ENCODE measurements around the gene ANXA8L1. TPM values are rescaled to one million over a fixed set of nuclear protein-coding genes. Genes with fewer than 3 reads are reported as not detected.
"Not testable (repeated sequence)": the region's sequence is repeated elsewhere in the genome, so short reads cannot be mapped to it uniquely, and the experiment has no call there.

ANXA8L1 gene
- polyA plus RNA-seq, 1 of the 3 experiments (the other 2 are of a cell fraction) = 0.16 TPM

GRCh38 chr10:46368956-46369355 lies 6.6 kb upstream of the ANXA8L1 start:
- H3K9me3 ChIP-seq; H3K27ac ChIP-seq (ENCODE audit: low read depth in 2 of 2, low read length in 1 of 2); CTCF ChIA-PET: not testable (repeated sequence)

GRCh38 chr10:46374410-46374809 lies 1.2 kb upstream of the ANXA8L1 start:
- POLR2A ChIA-PET; DNase-seq; H3F3A ChIP-seq (replicated peaks; ENCODE audit: insufficient read depth); H3K4me2 ChIP-seq; H3K9ac ChIP-seq; H3K79me2 ChIP-seq (ENCODE audit: insufficient read depth); H3K9me2 ChIP-seq; H3K4me1 ChIP-seq (ENCODE audit: control insufficient read depth in 1 of 2, insufficient read depth in 2 of 2, low read depth in 1 of 2, low read length in 1 of 2); H3K36me3 ChIP-seq (replicated peaks in 1 of 2; ENCODE audit: control insufficient read depth in 1 of 2, insufficient read depth in 2 of 2, low read length in 1 of 2); H3K9me3 ChIP-seq; H2AFZ ChIP-seq (ENCODE audit: low read depth); H3K4me3 ChIP-seq (ENCODE audit: low read depth in 2 of 2, low read length in 1 of 2); H3K27me3 ChIP-seq (ENCODE audit: insufficient read depth); CTCF ChIA-PET; H4K20me1 ChIP-seq (ENCODE audit: insufficient read depth): not testable (repeated sequence)
- WGBS (ENCODE audit: low lambda C conversion rate) = 0% methylated on average over 1 of the region's 3 CpGs
- TF ChIP-seq FOSL2 (IDR thresholded peaks at IDR 0.05; ENCODE audit: borderline replicate concordance, low read depth) = peak; percentile 23; the same call in 1 of the 2 replicates
- H3K27ac ChIP-seq (ENCODE audit: low read depth in 2 of 2, low read length in 1 of 2) = peak overlapping the region in 1 of 2 experiments; percentile 44; a peak in 2 of 4 replicates

More at GRCh38 chr10:46368956-46369355, 6.6 kb upstream of the ANXA8L1 start:
- H3F3A ChIP-seq (replicated peaks; ENCODE audit: insufficient read depth); H3K4me1 ChIP-seq (ENCODE audit: control insufficient read depth in 1 of 2, insufficient read depth in 2 of 2, low read depth in 1 of 2, low read length in 1 of 2); H2AFZ ChIP-seq (ENCODE audit: low read depth); H4K20me1 ChIP-seq (ENCODE audit: insufficient read depth); H3K36me3 ChIP-seq (replicated peaks in 1 of 2; ENCODE audit: control insufficient read depth in 1 of 2, insufficient read depth in 2 of 2, low read length in 1 of 2); H3K9me2 ChIP-seq; H3K4me2 ChIP-seq; H3K4me3 ChIP-seq (ENCODE audit: low read depth in 2 of 2, low read length in 1 of 2); H3K9ac ChIP-seq; DNase-seq; H3K27me3 ChIP-seq (ENCODE audit: insufficient read depth); POLR2A ChIA-PET; H3K79me2 ChIP-seq (ENCODE audit: insufficient read depth): not testable (repeated sequence)
- 89% methylated on average over 5 of the region's 11 CpGs for WGBS (ENCODE audit: low lambda C conversion rate)

- H3K4me1 ChIP-seq (ENCODE audit: control insufficient read depth in 1 of 2, insufficient read depth in 2 of 2, low read depth in 1 of 2, low read length in 1 of 2); H3K9me2 ChIP-seq; CTCF ChIA-PET; H3K9ac ChIP-seq; H3K36me3 ChIP-seq (replicated peaks in 1 of 2; ENCODE audit: control insufficient read depth in 1 of 2, insufficient read depth in 2 of 2, low read length in 1 of 2); H2AFZ ChIP-seq (ENCODE audit: low read depth); DNase-seq; H3K79me2 ChIP-seq (ENCODE audit: insufficient read depth); POLR2A ChIA-PET; H3K4me2 ChIP-seq; H3K27me3 ChIP-seq (ENCODE audit: insufficient read depth); H3K27ac ChIP-seq (ENCODE audit: low read depth in 2 of 2, low read length in 1 of 2); H3K9me3 ChIP-seq; H4K20me1 ChIP-seq (ENCODE audit: insufficient read depth); H3K4me3 ChIP-seq (ENCODE audit: low read depth in 2 of 2, low read length in 1 of 2); H3F3A ChIP-seq (replicated peaks; ENCODE audit: insufficient read depth): not testable (repeated sequence)
- no CpG with 5 or more reads among the region's 1 CpG for WGBS (ENCODE audit: low lambda C conversion rate)
Measured at GRCh38 chr10:46377022-46377421, 1.4 kb downstream of the ANXA8L1 start.

GRCh38 chr10:46377651-46378050 lies 2.1 kb downstream of the ANXA8L1 start:
- H3F3A ChIP-seq (replicated peaks; ENCODE audit: insufficient read depth); H3K4me1 ChIP-seq (ENCODE audit: control insufficient read depth in 1 of 2, insufficient read depth in 2 of 2, low read depth in 1 of 2, low read length in 1 of 2); H3K27me3 ChIP-seq (ENCODE audit: insufficient read depth); H3K36me3 ChIP-seq (replicated peaks in 1 of 2; ENCODE audit: control insufficient read depth in 1 of 2, insufficient read depth in 2 of 2, low read length in 1 of 2); CTCF ChIA-PET; H3K27ac ChIP-seq (ENCODE audit: low read depth in 2 of 2, low read length in 1 of 2); H3K9me3 ChIP-seq; H3K9ac ChIP-seq; H4K20me1 ChIP-seq (ENCODE audit: insufficient read depth); H3K4me3 ChIP-seq (ENCODE audit: low read depth in 2 of 2, low read length in 1 of 2); H3K4me2 ChIP-seq; POLR2A ChIA-PET; H2AFZ ChIP-seq (ENCODE audit: low read depth); H3K9me2 ChIP-seq; DNase-seq; H3K79me2 ChIP-seq (ENCODE audit: insufficient read depth): not testable (repeated sequence)
- WGBS (ENCODE audit: low lambda C conversion rate) = no CpG with 5 or more reads among the region's 4 CpGs

GRCh38 chr10:46378108-46378507 lies 2.5 kb downstream of the ANXA8L1 start:
- DNase-seq; H3K4me2 ChIP-seq; H2AFZ ChIP-seq (ENCODE audit: low read depth); H3K9me2 ChIP-seq; CTCF ChIA-PET; H3K27ac ChIP-seq (ENCODE audit: low read depth in 2 of 2, low read length in 1 of 2); H3K79me2 ChIP-seq (ENCODE audit: insufficient read depth); POLR2A ChIA-PET; H3K9ac ChIP-seq; H3K4me3 ChIP-seq (ENCODE audit: low read depth in 2 of 2, low read length in 1 of 2); H3K4me1 ChIP-seq (ENCODE audit: control insufficient read depth in 1 of 2, insufficient read depth in 2 of 2, low read depth in 1 of 2, low read length in 1 of 2); H4K20me1 ChIP-seq (ENCODE audit: insufficient read depth); H3K36me3 ChIP-seq (replicated peaks in 1 of 2; ENCODE audit: control insufficient read depth in 1 of 2, insufficient read depth in 2 of 2, low read length in 1 of 2); H3F3A ChIP-seq (replicated peaks; ENCODE audit: insufficient read depth); H3K27me3 ChIP-seq (ENCODE audit: insufficient read depth); H3K9me3 ChIP-seq: not testable (repeated sequence)
- WGBS (ENCODE audit: low lambda C conversion rate) = no CpG with 5 or more reads among the region's 8 CpGs

GRCh38 chr10:46379233-46379848 lies 3.8 kb downstream of the ANXA8L1 start:
- H2AFZ ChIP-seq (ENCODE audit: low read depth); H3K4me3 ChIP-seq (ENCODE audit: low read depth in 2 of 2, low read length in 1 of 2); H3K36me3 ChIP-seq (replicated peaks in 1 of 2; ENCODE audit: control insufficient read depth in 1 of 2, insufficient read depth in 2 of 2, low read length in 1 of 2); H3K4me1 ChIP-seq (ENCODE audit: control insufficient read depth in 1 of 2, insufficient read depth in 2 of 2, low read depth in 1 of 2, low read length in 1 of 2); H3K9me3 ChIP-seq; DNase-seq; H3K79me2 ChIP-seq (ENCODE audit: insufficient read depth); H3K9me2 ChIP-seq; H3K27ac ChIP-seq (ENCODE audit: low read depth in 2 of 2, low read length in 1 of 2); H3K4me2 ChIP-seq; H4K20me1 ChIP-seq (ENCODE audit: insufficient read depth); POLR2A ChIA-PET; CTCF ChIA-PET; H3K9ac ChIP-seq; H3K27me3 ChIP-seq (ENCODE audit: insufficient read depth); H3F3A ChIP-seq (replicated peaks; ENCODE audit: insufficient read depth): not testable (repeated sequence)
- WGBS (ENCODE audit: low lambda C conversion rate) = 40% methylated on average over 1 of the region's 5 CpGs
